K562 (cell line): ENCODE measurements around the gene ZNF804A. TPM values are rescaled to one million over a fixed set of nuclear protein-coding genes. Genes with fewer than 3 reads are reported as not detected.

ENCODE experiments used
- ATAC-seq: fragments of 200-7000 bp; cut with Tn5 transposase; 3 replicates; pipeline ENCODE4 v1.9.1; 2020; ENCODE audit warnings: moderate library complexity
- BruUV-seq: library from RNA; stranded (reverse); fragments of 400-500 nt; replicated peaks from 2 replicates; lab custom pipeline; 2021; lab: Mats Ljungman, UMichigan
- CTCF ChIA-PET: fragments of 300-600 bp; formaldehyde crosslinking; extraction: SDS; loops from one replicate; lab custom pipeline; 2021; ENCODE audit warnings: low intra/inter-chr PET ratio; lab: Yijun Ruan, JAX
- POLR2A ChIA-PET: fragments of 300-600, 350-650 bp; sonication (Branson Sonifier 250); formaldehyde crosslinking; extraction: SDS; loops from one replicate; lab custom pipeline; 2021; ENCODE audit warnings: antibody characterized with exemption, inconsistent platforms; lab: Yijun Ruan, JAX
- DNase-seq, 4 experiments: peaks; one replicate each; pipeline versions ENCODE4 v3.0.0 to v3.0.0-alpha.2; 2011 to 2018; ENCODE audit warnings: low spot score in 3 of 4, mixed read lengths in 3 of 4; ENCODE audit errors: extremely low read depth in 1 of 4
- FAIRE-seq: peaks from 2 replicates; lab custom pipeline; 2011; peaks lifted over from hg19 to GRCh38; lab: Jason Lieb, UNC
- H2AFZ ChIP-seq: 2 replicates; pipeline ENCODE4 v1.6.0; 2011; ENCODE audit warnings: low read depth, low read length, control low read depth, inconsistent platforms
- H3K27ac ChIP-seq: fragments of 200-600 bp; 3 replicates; pipeline ENCODE4 v1.8.0; 2011; ENCODE audit warnings: low read depth, mild to moderate bottlenecking, control low read depth, inconsistent platforms, low read length, moderate library complexity, mixed read lengths; ENCODE audit errors: extremely low read depth
- H3K27me3 ChIP-seq, 2 experiments: fragments of 300-600 bp in 1 of 2; 2 replicates in 1 of 2; 3 replicates in 1 of 2; pipeline versions ENCODE4 v1.6.0 to v1.8.0; 2011; ENCODE audit warnings: inconsistent platforms in 2 of 2, low read length in 2 of 2, mild to moderate bottlenecking in 1 of 2, mixed read lengths in 1 of 2, moderate library complexity in 1 of 2; ENCODE audit not compliant: control insufficient read depth in 2 of 2, insufficient read depth in 2 of 2
- H3K36me3 ChIP-seq: fragments of 300-600 bp; 3 replicates; pipeline ENCODE4 v1.8.0; 2011; ENCODE audit warnings: mild to moderate bottlenecking, low read length, inconsistent platforms; ENCODE audit not compliant: control insufficient read depth, insufficient read depth
- H3K4me1 ChIP-seq, 2 experiments: fragments of 200-600 bp in 1 of 2; replicated peaks in 1 of 2; 2 replicates in 1 of 2; 3 replicates in 1 of 2; pipeline versions ENCODE4 v1.5.1 to v1.8.0; 2011; ENCODE audit warnings: inconsistent platforms in 2 of 2, low read length in 2 of 2, mild to moderate bottlenecking in 1 of 2, mixed read lengths in 1 of 2, moderate library complexity in 1 of 2; ENCODE audit not compliant: control insufficient read depth in 2 of 2, insufficient read depth in 2 of 2
- H3K4me2 ChIP-seq: 2 replicates; pipeline ENCODE4 v1.6.1; 2011; ENCODE audit warnings: low read length, control low read depth, inconsistent platforms, mixed read lengths; ENCODE audit not compliant: insufficient read depth
- H3K4me3 ChIP-seq: fragments of 200-600 bp; sonication (generic), shearing (Covaris generic); 2 replicates; pipeline ENCODE4 v1.5.1; 2016; ENCODE audit warnings: control low read depth, inconsistent platforms
- H3K79me2 ChIP-seq: fragments of 200-600 bp; 3 replicates; pipeline ENCODE4 v1.8.0; 2011; ENCODE audit warnings: low read length, inconsistent platforms; ENCODE audit not compliant: control insufficient read depth, insufficient read depth
- H3K9ac ChIP-seq, 2 experiments: 2 replicates each; pipeline versions ENCODE4 v1.6.0 to v1.6.1; 2011; ENCODE audit warnings: low read depth in 2 of 2, low read length in 2 of 2, control low read depth in 1 of 2, inconsistent platforms in 1 of 2, mild to moderate bottlenecking in 1 of 2, mixed read lengths in 1 of 2; ENCODE audit not compliant: insufficient read depth in 1 of 2
- H3K9me1 ChIP-seq: one replicate; pipeline ENCODE4 v1.6.0; 2011; ENCODE audit warnings: inconsistent platforms, mild to moderate bottlenecking, low read length, moderate library complexity; ENCODE audit not compliant: control insufficient read depth, insufficient read depth
- H3K9me3 ChIP-seq: replicated peaks from 2 replicates; pipeline ENCODE4 v1.5.1; 2011; ENCODE audit warnings: low read depth, low read length, inconsistent platforms; ENCODE audit not compliant: control insufficient read depth, insufficient read depth
- H4K20me1 ChIP-seq: replicated peaks from 2 replicates; pipeline ENCODE4 v1.6.1; 2011; ENCODE audit warnings: low read length, inconsistent platforms, mixed read lengths; ENCODE audit not compliant: control insufficient read depth, insufficient read depth
- CREM ChIP-seq: IDR thresholded peaks from 2 replicates; pipeline ENCODE4 v1.6.1; 2014; ENCODE audit warnings: antibody characterized with exemption, low read depth
- E2F6 ChIP-seq, 2 experiments: IDR thresholded peaks; 2 replicates each; pipeline ENCODE4 v1.6.1; 2011; ENCODE audit warnings: borderline replicate concordance in 1 of 2, control low read depth in 1 of 2, low read depth in 1 of 2, low read length in 1 of 2, mild to moderate bottlenecking in 1 of 2, mixed read lengths in 1 of 2, moderate library complexity in 1 of 2; ENCODE audit not compliant: insufficient read depth in 1 of 2, insufficient read length in 1 of 2, poor library complexity in 1 of 2, severe bottlenecking in 1 of 2; ENCODE audit errors: extremely low read depth in 1 of 2
- FOXK2 ChIP-seq, 2 experiments: fragments of 450-650 bp; IDR thresholded peaks in 1 of 2; conservative IDR thresholded peaks in 1 of 2; 2 replicates each; pipeline ENCODE4 v1.6.1; 2016; ENCODE audit warnings: low read depth in 2 of 2, mild to moderate bottlenecking in 1 of 2
- KLF16 ChIP-seq: IDR thresholded peaks from 2 replicates; pipeline ENCODE4 v1.6.1; 2016; ENCODE audit warnings: antibody characterized with exemption
- MCM2 ChIP-seq: fragments of 450-650 bp; IDR thresholded peaks from 2 replicates; pipeline ENCODE4 v1.6.1; 2017; ENCODE audit warnings: low read depth, mild to moderate bottlenecking
- MTA2 ChIP-seq: fragments of 450-650 bp; IDR thresholded peaks from 2 replicates; pipeline ENCODE4 v1.6.1; 2016; ENCODE audit warnings: low read depth
- RFX7 ChIP-seq: fragments of 250-450 bp; sonication (Bioruptor Pico); IDR thresholded peaks from 2 replicates; pipeline ENCODE4 v1.5.1; 2021; ENCODE audit warnings: mild to moderate bottlenecking
- SAP30 ChIP-seq: fragments of 200-600 bp; sonication (generic); IDR thresholded peaks from 2 replicates; pipeline ENCODE4 v1.6.1; 2012; ENCODE audit warnings: borderline replicate concordance, low read depth, mild to moderate bottlenecking, moderate library complexity, low read length, control low read depth, inconsistent platforms; ENCODE audit not compliant: insufficient read depth, poor library complexity, severe bottlenecking
- TAF15 ChIP-seq: fragments of 200-400 bp; formaldehyde crosslinking; IDR thresholded peaks from 2 replicates; pipeline ENCODE4 v1.6.1; 2017; ENCODE audit warnings: mild to moderate bottlenecking, low read depth, low read length, moderate library complexity
- WGBS: fragments of 100-300 bp; shearing (Covaris generic); methylation state at CpG from one replicate; pipeline ENCODE4 v1.1.6; 2016; ENCODE audit warnings: low coverage, mixed read lengths; ENCODE audit not compliant: insufficient coverage; ENCODE audit errors: missing lambda C conversion rate; 5-methylcytosine and 5-hydroxymethylcytosine counted together
- in situ Hi-C: fragments of 300-500 bp; cut with MboI; formaldehyde crosslinking; loops from 4 replicates; pipeline ENCODE4 v1.15.0; 2018; ENCODE audit warnings: inconsistent platforms, mixed read lengths
- intact Hi-C: fragments of 100-400 bp; cut with micrococcal nuclease; formaldehyde crosslinking; loops from 2 replicates; pipeline ENCODE4 v1.14.2; 2022
- polyA plus RNA-seq, 8 experiments: library from polyadenylated mRNA; depleted of rRNA in 4 of 8; stranded (reverse) in 5 of 8; unstranded in 3 of 8; fragments of >200 nt; fragmentation: Nextera tagmentation in 2 of 8; fragmentation: Illumina TruSeq in 1 of 8; extraction: Ambion mirVana in 2 of 8; extraction: Trizol in 1 of 8; gene quantifications; 2 replicates each; pipeline versions ENCODE4 v1.2.1 to v1.2.3, GENCODE V29; 2011 to 2014; ENCODE audit warnings: inconsistent platforms in 1 of 8, missing spikeins in 1 of 8
- total RNA-seq, 7 experiments: library from RNA; depleted of rRNA in 6 of 7; stranded (reverse); fragments of >200 nt in 6 of 7; fragmentation: Illumina TruSeq in 2 of 7; extraction: Trizol in 2 of 7; gene quantifications; 2 replicates each; pipeline versions ENCODE4 v1.2.1 to v1.2.3, GENCODE V29; 2011 to 2021; ENCODE audit warnings: low replicate concordance in 1 of 7
- TF ChIP-seq, protein P1 (sequence below): sonication (generic); formaldehyde crosslinking; IDR thresholded peaks from 2 replicates; pipeline ENCODE4 v1.8.0; 2023; ENCODE audit warnings: mild to moderate bottlenecking, missing genetic modification reagents
- TF ChIP-seq, protein P2 (sequence below): fragments of 200-800 bp; sonication (Bioruptor generic); IDR thresholded peaks from 2 replicates; pipeline ENCODE4 v1.6.1; 2016; ENCODE audit warnings: missing genetic modification characterization, missing compliant biosample characterization

The ZNF804A gene
- total and polyA plus RNA-seq, 9 of the 15 experiments (the other 6 are each of a cell fraction or from before 2014, with no cell fraction given) = 0.01 to 1.2 (median 0.73) TPM

DNA sequence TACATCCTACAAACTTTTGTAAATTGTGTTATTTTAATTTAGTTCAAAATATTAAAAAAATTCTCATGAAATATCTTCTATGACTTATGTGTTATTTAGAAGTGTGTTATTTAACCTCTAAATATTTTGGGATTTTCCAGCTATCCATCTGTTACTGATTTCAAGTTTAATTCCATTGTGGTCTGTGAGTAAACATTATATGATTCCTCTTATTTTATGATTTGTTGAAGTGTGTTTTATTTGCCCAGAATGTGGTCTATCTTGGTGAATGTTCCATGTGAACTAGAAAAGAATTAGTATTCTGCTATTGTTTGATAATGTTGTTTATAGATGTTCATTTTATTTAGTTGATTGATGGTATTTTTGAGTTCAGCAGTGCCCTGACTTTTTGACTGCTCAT is 136.0 kb downstream of the ZNF804A start (continued):
- TF ChIP-seq, protein P1, sequence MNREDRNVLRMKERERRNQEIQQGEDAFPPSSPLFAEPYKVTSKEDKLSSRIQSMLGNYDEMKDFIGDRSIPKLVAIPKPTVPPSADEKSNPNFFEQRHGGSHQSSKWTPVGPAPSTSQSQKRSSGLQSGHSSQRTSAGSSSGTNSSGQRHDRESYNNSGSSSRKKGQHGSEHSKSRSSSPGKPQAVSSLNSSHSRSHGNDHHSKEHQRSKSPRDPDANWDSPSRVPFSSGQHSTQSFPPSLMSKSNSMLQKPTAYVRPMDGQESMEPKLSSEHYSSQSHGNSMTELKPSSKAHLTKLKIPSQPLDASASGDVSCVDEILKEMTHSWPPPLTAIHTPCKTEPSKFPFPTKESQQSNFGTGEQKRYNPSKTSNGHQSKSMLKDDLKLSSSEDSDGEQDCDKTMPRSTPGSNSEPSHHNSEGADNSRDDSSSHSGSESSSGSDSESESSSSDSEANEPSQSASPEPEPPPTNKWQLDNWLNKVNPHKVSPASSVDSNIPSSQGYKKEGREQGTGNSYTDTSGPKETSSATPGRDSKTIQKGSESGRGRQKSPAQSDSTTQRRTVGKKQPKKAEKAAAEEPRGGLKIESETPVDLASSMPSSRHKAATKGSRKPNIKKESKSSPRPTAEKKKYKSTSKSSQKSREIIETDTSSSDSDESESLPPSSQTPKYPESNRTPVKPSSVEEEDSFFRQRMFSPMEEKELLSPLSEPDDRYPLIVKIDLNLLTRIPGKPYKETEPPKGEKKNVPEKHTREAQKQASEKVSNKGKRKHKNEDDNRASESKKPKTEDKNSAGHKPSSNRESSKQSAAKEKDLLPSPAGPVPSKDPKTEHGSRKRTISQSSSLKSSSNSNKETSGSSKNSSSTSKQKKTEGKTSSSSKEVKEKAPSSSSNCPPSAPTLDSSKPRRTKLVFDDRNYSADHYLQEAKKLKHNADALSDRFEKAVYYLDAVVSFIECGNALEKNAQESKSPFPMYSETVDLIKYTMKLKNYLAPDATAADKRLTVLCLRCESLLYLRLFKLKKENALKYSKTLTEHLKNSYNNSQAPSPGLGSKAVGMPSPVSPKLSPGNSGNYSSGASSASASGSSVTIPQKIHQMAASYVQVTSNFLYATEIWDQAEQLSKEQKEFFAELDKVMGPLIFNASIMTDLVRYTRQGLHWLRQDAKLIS (CRISPR knock-in tag) = no peak

GRCh38 chr2:184735611-184736010 is 137.3 kb downstream of the ZNF804A start:
- Histone ChIP-seq H3K9ac (no peak overlapping the region), H3K9me1 (no peaks in the 10 kb centered on the region), H2AFZ (no peak overlapping the region), H3K4me2 (no peak overlapping the region), H3K4me1 (no peaks in the 10 kb centered on the region), H3K27me3 (no peaks in the 10 kb centered on the region), H3K4me3 (no peak overlapping the region), H3K27ac (no peak overlapping the region), H3K79me2 (no peaks in the 10 kb centered on the region), H3K36me3 (no peaks in the 10 kb centered on the region), H4K20me1 (no peaks in the 10 kb centered on the region), H3K9me3 (no peaks in the 10 kb centered on the region)
- 13% methylated on average over 1 of the region's 1 CpG for WGBS
- ATAC-seq (no peak), FAIRE-seq (no peak), DNase-seq (no peak)
- CTCF ChIA-PET = no interaction called here
- POLR2A ChIA-PET = no interaction called here
- in situ Hi-C loops = no loop called here
- intact Hi-C loops = no loop called here
- no TSS peak for BruUV-seq
- no peak for TF ChIP-seq RFX7 (CRISPR knock-in tag)
- no peak for TF ChIP-seq MTA2
- no peak for TF ChIP-seq KLF16
- TF ChIP-seq CREM = no peak
- TF ChIP-seq FOXK2 (conservative IDR thresholded peaks at IDR 0.05 in 1 of 2, IDR thresholded peaks at IDR 0.05 in 1 of 2; ENCODE audit: low read depth in 2 of 2) = no peak
- no peak for TF ChIP-seq SAP30
- TF ChIP-seq MCM2 = no peak
- TF ChIP-seq E2F6 (IDR thresholded peaks at IDR 0.05; ENCODE audit: borderline replicate concordance in 1 of 2, extremely low read depth in 1 of 2, insufficient read depth in 1 of 2, insufficient read length in 1 of 2, low read depth in 1 of 2, low read length in 1 of 2, poor library complexity in 1 of 2, severe bottlenecking in 1 of 2) = no peak
- no peak for TF ChIP-seq TAF15
- TF ChIP-seq, protein P2, sequence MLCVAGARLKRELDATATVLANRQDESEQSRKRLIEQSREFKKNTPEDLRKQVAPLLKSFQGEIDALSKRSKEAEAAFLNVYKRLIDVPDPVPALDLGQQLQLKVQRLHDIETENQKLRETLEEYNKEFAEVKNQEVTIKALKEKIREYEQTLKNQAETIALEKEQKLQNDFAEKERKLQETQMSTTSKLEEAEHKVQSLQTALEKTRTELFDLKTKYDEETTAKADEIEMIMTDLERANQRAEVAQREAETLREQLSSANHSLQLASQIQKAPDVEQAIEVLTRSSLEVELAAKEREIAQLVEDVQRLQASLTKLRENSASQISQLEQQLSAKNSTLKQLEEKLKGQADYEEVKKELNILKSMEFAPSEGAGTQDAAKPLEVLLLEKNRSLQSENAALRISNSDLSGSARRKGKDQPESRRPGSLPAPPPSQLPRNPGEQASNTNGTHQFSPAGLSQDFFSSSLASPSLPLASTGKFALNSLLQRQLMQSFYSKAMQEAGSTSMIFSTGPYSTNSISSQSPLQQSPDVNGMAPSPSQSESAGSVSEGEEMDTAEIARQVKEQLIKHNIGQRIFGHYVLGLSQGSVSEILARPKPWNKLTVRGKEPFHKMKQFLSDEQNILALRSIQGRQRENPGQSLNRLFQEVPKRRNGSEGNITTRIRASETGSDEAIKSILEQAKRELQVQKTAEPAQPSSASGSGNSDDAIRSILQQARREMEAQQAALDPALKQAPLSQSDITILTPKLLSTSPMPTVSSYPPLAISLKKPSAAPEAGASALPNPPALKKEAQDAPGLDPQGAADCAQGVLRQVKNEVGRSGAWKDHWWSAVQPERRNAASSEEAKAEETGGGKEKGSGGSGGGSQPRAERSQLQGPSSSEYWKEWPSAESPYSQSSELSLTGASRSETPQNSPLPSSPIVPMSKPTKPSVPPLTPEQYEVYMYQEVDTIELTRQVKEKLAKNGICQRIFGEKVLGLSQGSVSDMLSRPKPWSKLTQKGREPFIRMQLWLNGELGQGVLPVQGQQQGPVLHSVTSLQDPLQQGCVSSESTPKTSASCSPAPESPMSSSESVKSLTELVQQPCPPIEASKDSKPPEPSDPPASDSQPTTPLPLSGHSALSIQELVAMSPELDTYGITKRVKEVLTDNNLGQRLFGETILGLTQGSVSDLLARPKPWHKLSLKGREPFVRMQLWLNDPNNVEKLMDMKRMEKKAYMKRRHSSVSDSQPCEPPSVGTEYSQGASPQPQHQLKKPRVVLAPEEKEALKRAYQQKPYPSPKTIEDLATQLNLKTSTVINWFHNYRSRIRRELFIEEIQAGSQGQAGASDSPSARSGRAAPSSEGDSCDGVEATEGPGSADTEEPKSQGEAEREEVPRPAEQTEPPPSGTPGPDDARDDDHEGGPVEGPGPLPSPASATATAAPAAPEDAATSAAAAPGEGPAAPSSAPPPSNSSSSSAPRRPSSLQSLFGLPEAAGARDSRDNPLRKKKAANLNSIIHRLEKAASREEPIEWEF (CRISPR knock-in tag) = no peak
